Parathyroid adenoma (tissue), 2 donors: ENCODE results near the gene THSD4.

ENCODE experiments used
- H2AFZ ChIP-seq: fragments of 300-600 bp; sonication (generic); one replicate; pipeline ENCODE4 v1.7.0; 2017; ENCODE audit warnings: antibody characterized with exemption, mild to moderate bottlenecking
- H3K27ac ChIP-seq: fragments of 300-600 bp; sonication (generic); one replicate; pipeline ENCODE4 v1.7.0; 2017
- H3K27me3 ChIP-seq: fragments of 300-600 bp; sonication (generic); one replicate; pipeline ENCODE4 v1.7.0; 2017; ENCODE audit warnings: low read length; ENCODE audit not compliant: control insufficient read depth, insufficient read depth
- H3K36me3 ChIP-seq: fragments of 300-600 bp; sonication (generic); one replicate; pipeline ENCODE4 v1.7.0; 2017; ENCODE audit warnings: low read length; ENCODE audit not compliant: control insufficient read depth, insufficient read depth
- H3K4me1 ChIP-seq: fragments of 300-600 bp; sonication (generic); one replicate; pipeline ENCODE4 v1.7.0; 2017; ENCODE audit warnings: control low read depth
- H3K4me2 ChIP-seq: fragments of 300-600 bp; sonication (generic); one replicate; pipeline ENCODE4 v1.7.0; 2017; ENCODE audit warnings: low read length
- H3K4me3 ChIP-seq: fragments of 300-600 bp; sonication (generic); one replicate; pipeline ENCODE4 v1.7.0; 2017; ENCODE audit warnings: low read depth, low read length
- H3K79me2 ChIP-seq: fragments of 300-600 bp; sonication (generic); one replicate; pipeline ENCODE4 v1.7.0; 2017; ENCODE audit warnings: control low read depth
- H3K9ac ChIP-seq: fragments of 300-600 bp; sonication (generic); one replicate; pipeline ENCODE4 v1.7.0; 2017; ENCODE audit warnings: mild to moderate bottlenecking
- H3K9me3 ChIP-seq: fragments of 300-600 bp; sonication (generic); one replicate; pipeline ENCODE4 v1.7.0; 2017; ENCODE audit warnings: low read length; ENCODE audit not compliant: control insufficient read depth
- TF ChIP-seq, protein P1 (sequence below): fragments of 300-600 bp; sonication (generic); IDR thresholded peaks from one replicate; pipeline ENCODE4 v1.7.0; 2017; ENCODE audit warnings: antibody characterized with exemption, mild to moderate bottlenecking
- donor health status: primary hyperparathyroidism.

The THSD4 gene

GRCh38 chr15:71634820-71635560, 519.7 kb downstream of the THSD4 start:
- Histone ChIP-seq H3K4me2 (no peak overlapping the region), H3K4me1 (no peaks in the 10 kb centered on the region), H3K27ac (no peak overlapping the region), H3K4me3 (no peak overlapping the region), H3K36me3 (no peaks in the 10 kb centered on the region), H3K27me3 (no peaks in the 10 kb centered on the region), H2AFZ (no peak overlapping the region), H3K9me3 (no peaks in the 10 kb centered on the region), H3K79me2 (no peaks in the 10 kb centered on the region), H3K9ac (no peak overlapping the region)
- TF ChIP-seq, protein P1, sequence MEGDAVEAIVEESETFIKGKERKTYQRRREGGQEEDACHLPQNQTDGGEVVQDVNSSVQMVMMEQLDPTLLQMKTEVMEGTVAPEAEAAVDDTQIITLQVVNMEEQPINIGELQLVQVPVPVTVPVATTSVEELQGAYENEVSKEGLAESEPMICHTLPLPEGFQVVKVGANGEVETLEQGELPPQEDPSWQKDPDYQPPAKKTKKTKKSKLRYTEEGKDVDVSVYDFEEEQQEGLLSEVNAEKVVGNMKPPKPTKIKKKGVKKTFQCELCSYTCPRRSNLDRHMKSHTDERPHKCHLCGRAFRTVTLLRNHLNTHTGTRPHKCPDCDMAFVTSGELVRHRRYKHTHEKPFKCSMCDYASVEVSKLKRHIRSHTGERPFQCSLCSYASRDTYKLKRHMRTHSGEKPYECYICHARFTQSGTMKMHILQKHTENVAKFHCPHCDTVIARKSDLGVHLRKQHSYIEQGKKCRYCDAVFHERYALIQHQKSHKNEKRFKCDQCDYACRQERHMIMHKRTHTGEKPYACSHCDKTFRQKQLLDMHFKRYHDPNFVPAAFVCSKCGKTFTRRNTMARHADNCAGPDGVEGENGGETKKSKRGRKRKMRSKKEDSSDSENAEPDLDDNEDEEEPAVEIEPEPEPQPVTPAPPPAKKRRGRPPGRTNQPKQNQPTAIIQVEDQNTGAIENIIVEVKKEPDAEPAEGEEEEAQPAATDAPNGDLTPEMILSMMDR, result no peak

- Histone ChIP-seq H3K4me3 (no peak overlapping the region), H3K27me3 (no peaks in the 10 kb centered on the region), H3K9me3 (no peaks in the 10 kb centered on the region), H3K9ac (no peak overlapping the region), H3K36me3 (no peaks in the 10 kb centered on the region), H3K79me2 (no peaks in the 10 kb centered on the region), H3K4me1 (no peaks in the 10 kb centered on the region), H3K27ac (no peak overlapping the region), H3K4me2 (no peak overlapping the region), H2AFZ (no peak overlapping the region)
- TF ChIP-seq, protein P1, result no peak
Observed at GRCh38 chr15:71635735-71636134, 520.5 kb downstream of the THSD4 start.

DNA sequence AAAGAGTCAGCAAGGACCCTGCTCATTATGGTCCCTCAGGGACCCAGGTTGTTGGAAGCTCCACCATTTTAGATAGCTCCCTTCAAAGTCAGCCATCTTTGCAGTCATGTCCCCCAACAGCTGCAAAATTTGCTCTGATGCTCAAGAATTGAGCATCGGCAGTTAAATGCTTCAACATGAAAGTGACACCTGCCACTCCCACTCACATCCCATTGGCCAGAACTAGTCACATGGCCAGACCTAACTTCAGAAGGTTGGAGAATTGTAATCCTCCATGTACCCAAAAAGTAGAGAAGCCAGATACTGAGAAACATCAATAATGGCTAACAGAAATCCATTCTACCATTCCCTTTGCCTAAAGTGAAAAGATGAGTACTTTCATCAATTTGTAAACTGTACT, 523.6 kb downstream of the THSD4 start:
- no peaks in the 10 kb centered on the region for H3K4me1 ChIP-seq
- no peak overlapping the region for H2AFZ ChIP-seq
- no peak overlapping the region for H3K27ac ChIP-seq
- no peaks in the 10 kb centered on the region for H3K9me3 ChIP-seq
- H3K4me3 ChIP-seq, result no peak overlapping the region
- no peak overlapping the region for H3K4me2 ChIP-seq
- H3K9ac ChIP-seq, result no peak overlapping the region
- H3K27me3 ChIP-seq, result no peaks in the 10 kb centered on the region
- H3K79me2 ChIP-seq, result no peaks in the 10 kb centered on the region
- H3K36me3 ChIP-seq, result no peaks in the 10 kb centered on the region
- TF ChIP-seq, protein P1, result no peak

DNA sequence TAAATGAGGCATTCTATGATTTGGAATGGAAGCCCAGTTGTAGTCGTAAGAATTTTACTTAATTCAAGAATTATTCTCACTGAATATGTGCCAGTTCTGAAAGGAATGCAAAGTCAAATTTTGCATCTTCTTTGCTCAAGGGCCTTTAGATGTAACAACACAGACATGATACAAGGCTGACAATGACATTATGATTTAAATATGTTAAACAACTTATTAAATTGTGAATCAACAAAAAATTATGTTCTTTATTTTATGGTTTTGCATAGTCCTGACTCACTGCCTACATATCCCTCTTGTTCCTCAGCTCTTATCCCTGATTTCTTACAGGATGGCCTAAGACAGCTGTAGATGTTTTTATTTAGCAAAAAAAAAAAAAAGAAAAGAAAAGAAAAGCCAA, 524.2 kb downstream of the THSD4 start:
- Histone ChIP-seq H3K4me2 (no peak overlapping the region), H3K79me2 (no peaks in the 10 kb centered on the region), H3K9ac (no peak overlapping the region), H3K4me3 (no peak overlapping the region), H2AFZ (no peak overlapping the region), H3K9me3 (no peaks in the 10 kb centered on the region), H3K36me3 (no peaks in the 10 kb centered on the region), H3K27me3 (no peaks in the 10 kb centered on the region), H3K27ac (no peak overlapping the region), H3K4me1 (no peaks in the 10 kb centered on the region)
- TF ChIP-seq, protein P1, result no peak

- no peak overlapping the region for H3K4me2 ChIP-seq
- H3K27ac ChIP-seq, result no peak overlapping the region
- no peak overlapping the region for H2AFZ ChIP-seq
- H3K4me1 ChIP-seq, result no peaks in the 10 kb centered on the region
- H3K9ac ChIP-seq, result no peak overlapping the region
- H3K79me2 ChIP-seq, result no peaks in the 10 kb centered on the region
- H3K36me3 ChIP-seq, result no peaks in the 10 kb centered on the region
- TF ChIP-seq, protein P1, result no peak
- H3K27me3 ChIP-seq, result no peaks in the 10 kb centered on the region
- no peaks in the 10 kb centered on the region for H3K9me3 ChIP-seq
- H3K4me3 ChIP-seq, result no peak overlapping the region
Observed at GRCh38 chr15:71643918-71644317, 528.6 kb downstream of the THSD4 start.
